NOMO-1 treated with dmso at 0.1 percent for 144 hours (cell line): ENCODE measurements around the gene CELF6.
"Not testable (repeated sequence)": the region's sequence is repeated elsewhere in the genome, so short reads cannot be mapped to it uniquely, and the experiment has no call there.

ENCODE experiments used
- DNase-seq: peaks from one replicate; lab custom pipeline; 2025; ENCODE audit not compliant: unreplicated experiment; lab: John Stamatoyannopoulos, UW

CELF6 gene

DNA sequence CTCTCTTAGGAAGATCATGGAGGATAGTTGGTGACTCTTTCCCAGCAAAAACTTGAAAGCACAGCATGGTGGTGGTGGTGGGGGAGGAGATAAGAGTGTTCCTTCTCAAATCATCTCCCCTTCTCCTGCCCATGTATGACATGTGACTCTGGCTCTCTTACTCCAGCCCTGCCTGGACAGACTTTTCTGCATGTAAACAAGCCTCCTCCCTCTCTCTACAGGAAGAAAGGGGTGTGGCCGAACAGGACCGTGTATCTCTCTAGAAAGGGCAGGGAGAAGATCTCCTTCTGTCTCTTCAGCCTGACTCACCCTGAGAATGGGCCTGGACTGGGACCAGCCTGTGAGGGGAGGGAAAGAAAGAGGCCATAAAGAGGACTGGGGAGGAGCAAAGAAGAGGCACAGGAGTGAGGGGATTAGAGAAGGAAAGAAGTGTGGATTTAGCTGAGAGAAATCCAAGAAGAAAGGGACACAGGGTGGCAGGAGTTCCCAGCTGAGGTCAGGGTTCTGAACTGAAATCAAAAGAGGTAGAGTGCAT is 1.5 kb downstream of the CELF6 start:
- no peak for DNase-seq

DNA sequence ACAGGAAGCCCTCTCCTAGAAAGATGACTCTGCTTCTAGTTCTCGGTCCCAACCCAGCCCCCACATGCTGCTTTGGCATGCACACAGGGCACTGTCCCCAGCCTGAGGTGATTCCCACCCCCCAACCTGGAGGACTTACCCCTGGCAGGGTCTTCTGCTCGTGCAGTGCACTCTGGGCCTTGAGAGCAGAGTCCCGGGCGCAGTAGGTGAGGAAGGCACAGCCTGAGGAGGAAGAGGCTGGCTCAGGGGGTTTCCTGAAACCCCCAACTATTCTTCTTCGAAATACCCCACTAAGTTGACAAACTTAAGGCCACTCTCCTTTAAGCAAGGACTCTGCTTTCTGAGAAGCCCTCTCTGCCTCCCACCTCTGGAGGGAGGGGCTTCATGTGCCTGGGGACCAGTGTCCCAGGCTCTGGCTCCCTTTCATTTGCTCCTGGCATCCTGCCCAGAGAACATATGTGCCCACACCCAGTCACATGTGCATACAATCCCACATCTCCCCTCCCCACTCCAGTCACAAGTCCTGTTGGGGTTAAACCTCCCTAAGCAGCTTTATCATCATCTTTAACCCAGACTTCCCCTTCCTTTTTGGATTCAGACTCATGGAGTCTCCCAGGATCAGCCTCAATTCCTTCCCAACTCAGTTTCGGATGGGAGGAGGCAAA is 4.1 kb downstream of the CELF6 start:
- DNase-seq, result no peak

DNA sequence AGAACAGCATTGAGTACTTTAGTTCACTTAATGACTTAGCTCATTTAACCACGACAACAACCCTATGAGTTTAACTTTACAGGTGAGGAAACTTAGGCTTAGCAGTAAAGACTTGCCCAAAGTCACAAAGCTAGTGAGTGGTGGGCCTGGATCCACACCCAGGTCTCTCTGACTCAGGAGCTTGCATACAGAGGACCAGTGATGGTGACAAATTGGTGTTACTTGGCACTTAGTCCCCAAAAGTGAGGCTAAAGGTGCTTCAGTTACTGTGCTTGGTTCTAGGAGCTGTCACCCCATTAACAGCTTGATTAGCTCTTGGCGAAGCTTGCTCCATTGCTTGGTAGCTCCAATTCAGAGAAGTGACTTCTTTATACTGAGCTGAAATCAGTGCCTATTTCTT is 6.1 kb downstream of the CELF6 start:
- DNase-seq, result no peak

DNA sequence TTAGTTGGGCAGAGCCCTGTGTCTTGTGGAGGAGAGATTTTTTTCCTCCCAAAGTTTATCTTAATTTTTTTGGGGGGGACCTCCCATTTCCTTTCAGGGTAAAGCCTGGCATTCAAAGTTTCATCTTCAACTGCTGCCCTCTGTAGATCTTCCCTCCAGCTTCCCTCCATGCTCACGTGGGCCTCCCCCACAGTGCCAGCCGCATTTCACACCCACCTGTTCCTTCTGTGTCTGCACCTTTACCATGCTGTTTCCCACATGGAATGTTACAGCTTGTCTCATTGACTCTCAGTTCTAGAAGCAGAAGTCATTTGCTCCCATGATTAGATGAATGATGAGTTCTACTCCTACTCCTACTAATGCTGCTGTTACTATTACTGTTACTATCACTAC is 6.5 kb downstream of the CELF6 start:
- no peak for DNase-seq

DNA sequence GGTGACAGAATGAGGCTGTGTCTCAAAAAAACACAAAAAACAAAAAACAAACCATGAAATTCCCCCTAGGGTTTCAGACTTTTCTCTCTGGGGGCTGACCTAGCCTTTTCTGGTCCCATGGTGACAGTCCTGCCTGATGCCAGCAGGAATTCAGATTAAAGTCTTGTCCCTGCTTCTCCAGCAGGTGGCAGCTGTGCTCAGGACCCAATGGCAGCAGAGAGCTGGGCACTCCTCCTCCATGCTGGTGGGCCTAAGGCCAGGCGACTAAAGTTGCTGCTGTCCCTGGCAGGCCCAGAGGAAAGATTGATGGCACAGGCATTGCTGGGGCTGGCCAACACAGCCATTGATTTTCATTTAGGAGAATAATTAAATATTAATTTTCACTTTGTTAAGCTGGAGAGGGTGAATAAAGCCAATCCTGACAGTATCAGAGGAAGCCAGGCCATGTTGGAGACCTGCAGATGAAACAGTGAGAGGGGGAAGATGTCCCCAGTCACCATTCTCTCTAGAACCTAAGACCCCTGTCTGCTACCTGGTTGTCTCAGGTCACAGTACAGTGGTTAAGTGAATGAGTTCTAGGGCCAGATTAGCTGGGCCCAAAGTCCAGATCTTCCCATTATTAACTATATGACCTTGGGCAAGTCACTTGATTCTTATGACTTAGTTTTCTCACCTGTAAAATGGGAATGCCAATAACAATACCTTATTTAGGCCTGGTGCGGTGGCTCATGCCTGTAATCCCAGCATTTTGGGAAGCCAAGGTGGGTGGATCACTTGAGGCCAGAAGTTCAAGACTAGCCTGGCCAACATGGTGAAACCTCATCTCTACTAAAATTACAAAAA is 7.1 kb downstream of the CELF6 start:
- DNase-seq, result peak; percentile 35

DNA sequence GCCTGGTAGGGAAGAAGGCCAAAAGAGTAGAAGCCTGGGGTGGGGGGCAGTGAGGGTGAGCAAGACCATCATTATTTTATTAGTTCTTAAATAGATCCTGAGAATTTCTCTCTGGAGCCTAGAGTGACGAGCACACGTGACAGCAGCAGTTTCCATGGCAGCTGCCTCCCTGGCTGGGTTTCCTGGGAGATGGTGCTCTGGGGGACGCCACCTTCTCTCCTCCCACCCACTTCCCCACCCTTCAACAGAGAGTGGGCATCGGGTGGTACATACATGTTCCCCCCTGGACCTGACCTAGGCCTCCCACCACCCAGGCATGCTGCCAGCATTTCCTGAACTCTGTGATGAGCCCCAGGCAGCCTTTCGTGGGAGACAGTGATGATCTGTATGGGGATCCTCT is 12.9 kb downstream of the CELF6 start:
- no peak for DNase-seq

DNA sequence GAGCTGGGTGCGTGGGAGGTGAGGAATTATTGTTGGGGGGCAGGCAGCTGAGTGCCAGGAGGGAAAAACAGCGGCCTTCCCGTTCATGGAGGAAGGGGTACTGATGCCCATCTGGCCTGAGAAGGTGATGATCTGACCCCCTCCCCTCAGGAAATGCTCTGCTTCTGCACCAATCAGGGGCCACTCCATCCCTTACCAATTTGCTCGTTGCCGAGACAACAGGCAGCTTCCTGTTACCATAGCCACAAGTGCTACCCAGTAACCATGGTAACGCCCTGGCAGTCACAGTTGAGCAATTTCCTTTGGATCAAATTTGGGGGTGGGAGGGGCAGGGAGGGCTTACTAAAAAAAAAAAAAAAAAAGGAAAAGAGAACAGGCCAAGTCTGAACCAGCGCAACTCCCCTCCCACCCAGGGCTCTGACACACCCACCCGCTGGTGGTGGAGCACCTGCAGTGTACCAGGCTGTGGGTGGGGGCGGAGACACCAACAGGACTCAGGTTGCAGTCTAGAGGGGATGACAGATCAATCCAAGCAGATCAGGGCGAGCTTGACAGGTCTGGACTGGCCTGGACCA is 13.7 kb downstream of the CELF6 start:
- peak; percentile 64 for DNase-seq

DNA sequence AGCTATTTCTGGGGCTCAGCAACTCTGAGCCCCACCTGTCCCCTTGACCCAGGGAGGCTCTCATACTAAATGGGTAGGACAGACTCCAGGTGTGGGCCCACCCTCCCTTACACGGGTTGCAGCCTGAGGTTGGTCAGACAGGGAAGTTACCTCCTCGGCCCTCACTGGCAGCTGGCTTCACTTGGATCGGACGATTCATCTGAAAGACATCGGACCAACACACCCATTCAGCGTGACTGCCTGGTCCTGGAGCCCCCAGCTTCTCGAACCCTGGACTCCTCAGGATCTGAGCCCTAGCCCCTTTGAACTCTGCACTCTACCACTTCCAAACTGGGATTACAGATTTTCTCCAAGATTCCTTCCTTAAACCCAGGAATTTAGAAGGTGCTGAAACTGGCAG is 15.4 kb downstream of the CELF6 start:
- DNase-seq, result no peak

DNA sequence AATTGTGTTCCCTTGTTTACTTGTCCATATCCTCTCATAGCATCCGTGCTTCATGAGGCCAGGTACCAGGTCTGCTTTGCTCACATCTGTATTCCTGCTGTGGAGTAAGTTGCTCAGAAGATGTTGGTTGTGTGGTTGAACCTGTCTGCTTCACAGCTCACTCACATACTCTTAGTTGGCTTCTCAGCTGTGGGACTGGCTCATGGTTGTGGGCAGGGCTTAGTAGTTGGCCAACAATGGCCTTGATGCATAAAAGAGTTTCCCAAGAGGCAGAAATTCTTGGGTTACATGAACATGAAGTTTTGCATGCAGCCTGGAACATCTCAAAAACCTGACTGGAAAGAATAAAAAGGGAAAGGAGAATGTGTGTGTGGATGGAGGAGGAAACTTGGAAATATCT is 17.0 kb downstream of the CELF6 start:
- no peak for DNase-seq

DNA sequence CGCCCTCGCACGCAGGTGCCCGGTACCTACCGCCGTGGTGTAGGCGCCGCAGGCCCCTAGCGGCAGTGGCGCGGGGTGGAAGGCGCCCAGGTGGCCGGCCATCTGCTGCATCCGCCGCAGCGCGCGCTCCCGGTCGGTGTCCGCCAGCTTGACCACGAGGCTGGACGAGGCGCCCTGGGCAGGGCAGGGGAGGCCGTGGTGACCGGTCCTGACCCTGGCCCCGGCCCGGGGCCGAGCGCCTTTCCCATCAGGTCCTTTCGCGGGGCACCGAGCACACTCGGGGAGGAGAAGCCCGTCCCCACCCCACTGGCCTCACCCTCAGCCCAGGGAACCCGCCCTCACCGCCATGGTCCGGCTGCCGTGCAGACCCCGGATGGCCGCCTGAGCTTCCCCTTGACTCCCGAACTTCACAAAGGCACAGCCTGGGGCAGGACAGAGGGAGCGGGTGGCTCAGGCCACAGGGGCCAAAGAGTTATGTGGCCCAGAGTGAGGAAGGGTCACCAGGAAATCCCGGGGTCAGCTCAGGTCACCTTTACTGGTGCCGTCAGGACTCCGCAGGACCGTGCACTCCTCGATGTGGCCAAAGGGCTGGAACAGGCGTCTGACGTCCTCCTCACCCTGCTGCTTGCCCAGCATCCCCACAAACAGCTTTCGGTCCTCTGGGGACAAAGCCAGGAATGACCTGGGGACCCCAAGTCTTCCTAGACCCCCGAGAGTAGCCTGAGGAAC is 30.2 kb downstream of the CELF6 start:
- no peak for DNase-seq

DNA sequence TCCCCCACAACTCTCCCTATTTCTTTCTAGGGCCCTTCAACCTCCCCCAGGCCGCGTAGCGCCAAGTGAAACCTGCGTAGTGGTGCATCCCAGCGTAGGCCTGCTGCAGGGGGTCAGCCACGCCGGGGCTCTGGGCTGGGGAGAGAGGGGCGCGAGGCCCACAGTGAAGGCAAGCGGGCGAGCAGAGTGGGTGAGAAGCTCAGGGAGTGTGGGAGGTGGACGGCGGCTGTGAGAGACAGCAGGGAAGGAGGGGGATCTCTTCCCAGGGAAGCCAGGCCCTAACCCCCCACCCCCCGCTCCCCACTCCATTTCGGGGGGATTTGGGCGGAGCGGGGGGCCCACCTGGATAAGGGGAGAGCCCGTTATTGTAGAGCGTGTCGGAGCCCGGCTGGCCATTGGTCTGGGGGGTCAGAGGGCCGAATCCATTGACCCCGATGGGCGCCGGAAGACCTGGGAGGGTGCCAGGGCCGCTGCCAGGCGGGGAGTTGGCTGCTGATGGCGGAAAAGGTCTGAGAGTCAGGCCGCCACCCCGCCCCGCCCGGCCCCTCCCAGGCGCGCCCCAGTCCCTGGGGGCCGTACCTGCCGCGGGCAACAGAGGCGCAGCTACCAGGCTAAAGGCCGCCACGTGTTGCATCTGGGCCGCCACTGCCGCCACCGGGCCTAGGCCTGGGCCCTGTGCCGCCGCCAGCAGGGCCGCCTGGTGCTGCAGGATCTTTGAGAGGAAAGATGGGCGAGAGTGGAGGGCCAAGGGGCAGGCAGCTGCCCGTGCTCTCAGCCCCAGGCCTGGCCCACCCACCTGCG is 31.0 kb downstream of the CELF6 start:
- no peak for DNase-seq

DNA sequence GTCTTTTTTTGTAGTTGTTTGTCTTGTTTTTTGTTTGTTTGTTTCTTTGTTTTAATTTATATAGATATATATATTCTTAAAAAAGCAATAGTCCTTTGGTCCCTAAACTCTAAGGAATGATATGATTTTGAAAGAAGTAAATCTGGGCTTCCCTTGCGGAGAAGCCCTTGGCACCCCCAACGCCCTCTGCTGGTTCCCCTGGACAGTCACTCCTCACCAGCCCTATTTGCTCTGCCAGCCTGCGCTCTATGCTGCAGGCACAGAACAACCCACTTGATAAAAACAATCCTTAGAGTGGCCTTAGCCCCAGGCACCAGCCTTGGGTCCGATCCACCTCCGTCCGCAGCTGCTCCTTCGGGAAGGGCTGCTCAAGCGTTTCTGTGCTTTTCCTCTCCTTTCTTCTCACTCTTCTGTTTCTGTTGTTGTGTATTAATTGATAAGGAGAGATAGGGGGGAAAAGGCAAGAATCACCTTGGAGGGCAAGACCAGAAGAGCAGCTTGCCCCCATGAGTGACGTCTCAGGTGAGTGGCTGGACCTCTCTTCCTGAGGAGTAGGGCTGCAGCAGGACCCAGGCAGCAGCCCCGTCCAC is 33.9 kb downstream of the CELF6 start:
- DNase-seq, result peak; percentile 13

DNA sequence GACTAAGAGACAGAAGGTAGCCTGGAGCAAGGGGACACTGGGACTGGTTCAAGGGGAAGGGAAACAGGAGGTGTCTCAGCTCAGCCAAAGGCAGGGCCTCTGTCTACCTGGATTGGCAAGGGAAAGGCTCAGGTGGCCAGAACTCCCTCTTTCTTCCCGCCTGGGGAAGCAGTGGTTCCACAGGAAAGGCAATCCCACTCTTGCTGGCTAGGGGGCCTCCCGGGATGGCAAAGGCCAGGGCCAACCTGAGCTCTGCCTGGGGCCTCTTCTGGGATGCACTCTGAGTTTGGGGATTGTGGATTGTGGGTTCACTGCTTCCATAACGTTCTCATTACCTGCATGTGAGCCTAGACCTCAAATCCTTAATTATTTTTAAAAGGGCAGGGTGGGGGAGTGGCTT is 34.6 kb downstream of the CELF6 start:
- DNase-seq, result no peak

DNA sequence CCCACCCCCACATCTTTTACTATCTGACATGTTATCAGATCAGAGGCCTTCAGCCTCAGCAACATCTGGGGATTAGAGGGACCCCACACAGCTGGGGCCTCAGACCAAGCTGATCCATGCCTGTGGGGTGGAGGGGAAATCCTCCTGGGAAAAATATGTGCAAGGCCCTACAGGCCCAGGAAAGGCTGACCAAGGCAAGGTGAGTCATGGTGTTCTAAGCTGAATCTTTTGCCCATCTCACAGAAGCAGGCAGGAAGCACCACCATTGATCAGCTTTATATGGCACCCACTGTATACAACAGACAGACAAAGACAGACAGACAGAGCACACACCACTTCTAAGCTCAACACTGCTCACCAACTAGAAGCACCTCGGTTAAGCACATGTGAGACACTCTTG is 35.2 kb downstream of the CELF6 start:
- DNase-seq, result no peak

DNA sequence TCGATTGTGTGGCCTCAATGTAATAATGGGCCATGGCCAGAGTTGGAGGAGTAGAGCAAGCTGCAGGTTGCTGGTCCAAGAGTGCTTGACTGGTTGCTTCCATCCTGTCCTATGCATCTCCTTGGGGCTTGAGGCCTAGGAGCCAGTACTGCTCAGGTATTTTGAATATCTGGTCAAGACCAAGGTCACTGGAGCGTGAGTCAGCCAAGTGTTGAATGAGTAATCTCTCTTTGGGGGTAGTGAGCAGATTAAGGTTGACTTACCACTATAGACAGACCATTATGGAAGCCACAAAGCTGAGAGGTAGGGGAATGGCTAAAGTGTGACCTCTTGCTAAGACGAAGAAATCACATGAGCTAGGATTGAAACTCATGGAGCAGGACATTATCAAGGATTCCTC is 38.2 kb downstream of the CELF6 start:
- no peak for DNase-seq

DNA sequence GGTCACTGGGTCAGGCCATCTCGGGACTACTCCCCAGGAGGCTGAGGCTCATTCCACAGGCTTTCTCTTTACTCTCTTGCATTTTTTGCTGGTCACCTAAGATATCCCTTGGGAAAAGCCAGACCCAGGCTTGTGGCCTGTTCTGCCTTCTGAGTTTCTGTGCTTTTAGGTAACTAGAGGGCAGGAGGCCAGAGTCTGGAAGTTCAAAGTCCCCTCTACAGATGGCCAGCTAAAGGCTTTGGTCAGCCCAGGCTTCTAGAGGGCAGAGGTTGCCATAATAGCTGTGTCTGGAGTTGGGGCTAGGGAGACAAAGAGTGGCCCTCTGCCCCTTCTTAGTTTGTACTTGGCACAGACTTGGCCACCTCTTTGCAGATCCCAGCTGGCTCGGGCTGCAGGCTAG is 39.2 kb downstream of the CELF6 start:
- DNase-seq, result no peak

DNA sequence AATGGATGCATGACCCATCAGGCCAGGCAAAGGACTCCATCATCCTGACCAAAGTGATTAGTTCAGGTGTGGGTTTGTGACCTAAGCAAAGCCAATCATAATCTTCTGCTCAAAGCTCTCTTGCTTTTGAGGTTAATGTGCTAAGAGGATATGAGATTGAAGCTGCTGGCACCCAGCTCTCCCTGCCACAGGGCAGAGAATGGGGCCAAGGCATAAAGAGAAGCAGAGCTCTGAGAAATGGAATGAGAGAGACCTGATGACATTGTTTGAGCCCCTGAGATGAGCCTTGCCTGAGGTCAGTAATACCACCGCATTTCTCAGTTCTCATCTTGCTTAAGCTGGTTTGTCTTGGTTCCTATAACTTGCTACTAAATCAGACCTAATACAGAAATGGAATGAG is 41.2 kb downstream of the CELF6 start:
- no peak for DNase-seq

DNA sequence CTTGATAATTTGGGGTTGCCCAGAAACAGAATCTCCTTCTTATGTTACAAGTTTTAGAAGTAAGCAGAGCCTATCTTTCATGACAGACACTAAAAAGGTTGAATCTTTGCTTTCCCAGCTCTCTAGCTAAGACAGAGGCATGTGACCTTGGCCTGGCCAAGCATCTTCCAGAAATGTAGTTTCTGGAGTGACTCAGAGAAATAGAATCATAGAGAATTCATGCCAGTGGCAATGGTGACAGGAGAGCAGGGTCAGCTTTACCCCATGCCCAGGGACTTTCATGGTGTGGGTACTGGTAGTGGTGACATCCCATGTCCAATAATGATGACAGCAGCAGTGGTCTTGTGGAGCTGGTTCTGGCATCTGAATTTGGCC is 43.6 kb downstream of the CELF6 start:
- DNase-seq, result no peak

DNA sequence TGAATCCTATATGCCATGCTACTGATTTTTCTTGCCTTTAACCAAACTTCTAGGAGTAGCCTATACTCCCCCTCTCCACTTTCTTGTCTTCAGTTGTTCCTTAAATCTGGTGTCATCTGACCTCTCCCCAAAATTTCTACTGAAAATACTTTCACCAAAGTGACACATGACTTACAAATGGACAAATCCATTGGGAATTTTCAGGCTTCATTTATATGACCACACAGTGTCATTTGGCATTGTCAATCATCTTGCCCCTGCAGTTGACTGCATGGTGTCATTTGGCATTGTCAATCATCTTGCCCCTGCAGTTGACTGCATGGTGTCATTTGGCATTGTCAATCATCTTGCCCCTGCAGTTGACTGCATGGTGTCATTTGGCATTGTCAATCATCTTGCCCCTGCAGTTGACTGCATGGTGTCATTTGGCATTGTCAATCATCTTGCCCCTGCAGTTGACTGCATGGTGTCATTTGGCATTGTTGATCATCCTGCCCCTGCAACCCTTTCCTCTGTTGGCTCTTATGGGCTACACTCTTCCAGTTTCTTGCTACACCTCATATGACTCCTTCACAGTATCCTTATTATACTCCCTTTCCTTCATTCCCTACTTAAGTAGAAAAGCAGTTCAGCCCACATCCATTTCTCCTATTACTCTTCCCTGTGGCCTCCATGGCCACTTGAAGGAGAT is 44.2 kb downstream of the CELF6 start:
- not testable (repeated sequence) for DNase-seq

DNA sequence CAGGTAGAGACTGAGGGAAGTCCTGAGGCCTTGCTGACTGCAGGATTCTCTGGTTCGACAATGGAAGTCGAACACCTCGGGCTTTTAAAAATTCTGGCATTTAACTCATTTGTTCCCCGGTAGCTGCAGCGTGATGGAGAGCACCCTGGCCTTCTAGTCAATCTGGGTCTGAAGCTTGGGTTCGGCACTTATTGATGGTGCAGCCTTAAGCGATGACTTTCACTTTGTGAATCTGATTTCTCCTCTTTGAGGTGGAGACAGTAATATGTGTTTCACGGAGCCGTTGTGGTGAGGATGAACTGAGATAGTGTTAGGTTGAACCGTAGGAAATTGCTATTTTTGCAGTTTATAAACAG is 47.0 kb downstream of the CELF6 start:
- no peak for DNase-seq
